Thyroid gland (tissue), 4 donors: ENCODE data around the gene NIPAL3. TPM values are rescaled to one million over a fixed set of nuclear protein-coding genes. Genes with fewer than 3 reads are reported as not detected.

Experiments used
- DNase-seq, 2 donors: peaks; one replicate each; pipeline ENCODE4 v3.0.0-alpha.2; 2019
- H3K27ac ChIP-seq, 3 donors: fragments of 200-600 bp; sonication (generic); 1 replicate in 2 of 3; 2 replicates in 1 of 3; pipeline ENCODE4 v1.5.1; 2016 to 2019; ENCODE audit warnings: mild to moderate bottlenecking in 1 of 3, moderate library complexity in 1 of 3
- H3K27me3 ChIP-seq: fragments of 200-600 bp; sonication (generic); one replicate; pipeline ENCODE4 v1.5.1; 2019
- H3K36me3 ChIP-seq, 2 donors: fragments of 200-600 bp; sonication (generic); one replicate each; pipeline ENCODE4 v1.5.1; 2016 to 2019
- H3K4me1 ChIP-seq, 2 donors: fragments of 200-600 bp; sonication (generic); one replicate each; pipeline ENCODE4 v1.5.1; 2017 to 2019
- H3K4me3 ChIP-seq, 3 donors: fragments of 200-600 bp; sonication (generic); replicated peaks in 1 of 3; 1 replicate in 2 of 3; 2 replicates in 1 of 3; pipeline ENCODE4 v1.5.1; 2016; ENCODE audit warnings: mild to moderate bottlenecking in 1 of 3
- H3K9me3 ChIP-seq: fragments of 200-600 bp; sonication (generic); one replicate; pipeline ENCODE4 v1.5.1; 2017
- CTCF ChIP-seq, 6 experiments: fragments of 200-600 bp in 3 of 6; fragments of 450-650 bp in 3 of 6; sonication (generic) in 3 of 6; IDR thresholded peaks; one replicate each; pipeline ENCODE4 v1.5.1; 2016 to 2019; ENCODE audit warnings: antibody characterized with exemption in 6 of 6, mild to moderate bottlenecking in 2 of 6, inconsistent platforms in 1 of 6, moderate library complexity in 1 of 6
- POLR2A ChIP-seq, 2 donors: fragments of 450-650 bp; IDR thresholded peaks; one replicate each; pipeline ENCODE4 v1.6.1; 2017; ENCODE audit warnings: antibody characterized with exemption in 2 of 2, mild to moderate bottlenecking in 2 of 2, moderate library complexity in 1 of 2
- WGBS, 2 donors: methylation state at CpG; one replicate each; pipeline ENCODE4 v1.1.5; 2017; 5-methylcytosine and 5-hydroxymethylcytosine counted together
- intact Hi-C: fragments of 100-400 bp; cut with DNase I; formaldehyde crosslinking; loops from one replicate; pipeline ENCODE4 v1.15.1; 2023
- total RNA-seq, 4 donors: library from RNA; depleted of rRNA; stranded (reverse); fragments of >200 nt; gene quantifications; one replicate each; pipeline ENCODE4 v1.2.3, GENCODE V29; 2016

Gene NIPAL3
- total RNA-seq, 4 donors from 2014 or later: 71.2 to 145 (median 121) TPM

GRCh38 chr1:24386241-24386640 is 29.4 kb upstream of the NIPAL3 start:
- no peaks in the 10 kb centered on the region for H3K36me3 ChIP-seq

GRCh38 chr1:24386931-24387330 is 28.7 kb upstream of the NIPAL3 start:
- Histone ChIP-seq H3K27ac (peak overlapping the region in 1 of 3 donors; percentile 78), H3K4me1 (peaks cover 31 to 42% of the 10 kb centered on the region in 2 donors), H3K36me3 (no peaks in the 10 kb centered on the region), H3K27me3 (no peaks in the 10 kb centered on the region), H3K9me3 (no peaks in the 10 kb centered on the region), H3K4me3 (no peak overlapping the region)
- TF ChIP-seq POLR2A (IDR thresholded peaks at IDR 0.05): no peak
- no peak for TF ChIP-seq CTCF (IDR thresholded peaks at IDR 0.05)
- intact Hi-C loops: no loop called here
- no peak for DNase-seq
- 94 to 95% methylated on average over 10 to 11 of the region's 11 CpGs for WGBS, 2 donors

More at GRCh38 chr1:24386241-24386640, 29.4 kb upstream of the NIPAL3 start:
- H3K4me1 ChIP-seq: peaks cover 30 to 40% of the 10 kb centered on the region in 2 donors
- peak overlapping the region in 1 of 3 donors; percentile 78 for H3K27ac ChIP-seq
- intact Hi-C loops: no loop called here
- H3K9me3 ChIP-seq: no peaks in the 10 kb centered on the region
- no peak for TF ChIP-seq CTCF (IDR thresholded peaks at IDR 0.05)
- TF ChIP-seq POLR2A (IDR thresholded peaks at IDR 0.05): no peak
- 54 to 73% methylated on average over 9 of the region's 9 CpGs for WGBS, 2 donors
- H3K27me3 ChIP-seq: no peaks in the 10 kb centered on the region
- peak; percentile 74 for DNase-seq
- H3K4me3 ChIP-seq: no peak overlapping the region

- H3K9me3 ChIP-seq: no peaks in the 10 kb centered on the region
- DNase-seq: no peak
- no peak overlapping the region for H3K27ac ChIP-seq
- H3K27me3 ChIP-seq: no peaks in the 10 kb centered on the region
- intact Hi-C loops: no loop called here
- H3K4me3 ChIP-seq: no peak overlapping the region
- TF ChIP-seq POLR2A (IDR thresholded peaks at IDR 0.05) (no peak), CTCF (IDR thresholded peaks at IDR 0.05) (no peak)
- no peaks in the 10 kb centered on the region for H3K36me3 ChIP-seq
- 89 to 93% methylated on average over 1 of the region's 1 CpG for WGBS, 2 donors
- peaks cover 34 to 48% of the 10 kb centered on the region in 2 donors for H3K4me1 ChIP-seq
Observed at GRCh38 chr1:24387636-24388175, 27.9 kb upstream of the NIPAL3 start.

GRCh38 chr1:24388331-24388885 is 27.2 kb upstream of the NIPAL3 start:
- no peaks in the 10 kb centered on the region for H3K27me3 ChIP-seq
- TF ChIP-seq CTCF (IDR thresholded peaks at IDR 0.05): no peak
- WGBS, 2 donors: 94 to 96% methylated on average over 8 of the region's 8 CpGs
- H3K4me3 ChIP-seq: no peak overlapping the region
- peaks cover 34 to 48% of the 10 kb centered on the region in 2 donors for H3K4me1 ChIP-seq
- intact Hi-C loops: no loop called here
- no peaks in the 10 kb centered on the region for H3K9me3 ChIP-seq
- DNase-seq: no peak
- H3K27ac ChIP-seq: no peak overlapping the region
- H3K36me3 ChIP-seq: no peaks in the 10 kb centered on the region

- Histone ChIP-seq H3K4me3 (no peak overlapping the region), H3K27me3 (no peaks in the 10 kb centered on the region), H3K9me3 (no peaks in the 10 kb centered on the region), H3K4me1 (peaks cover 29 to 40% of the 10 kb centered on the region in 2 donors), H3K36me3 (no peaks in the 10 kb centered on the region), H3K27ac (no peak overlapping the region)
- 82 to 93% methylated on average over 4 of the region's 4 CpGs for WGBS, 2 donors
- TF ChIP-seq POLR2A (IDR thresholded peaks at IDR 0.05): no peak
- no peak for TF ChIP-seq CTCF (IDR thresholded peaks at IDR 0.05)
- DNase-seq: no peak
- intact Hi-C loops: no loop called here
Observed at GRCh38 chr1:24389231-24389678, 26.3 kb upstream of the NIPAL3 start.
